MCF 10A (cell line): Measurements from ENCODE around the gene TOMM70. TPM values are rescaled to one million over a fixed set of nuclear protein-coding genes. Genes with fewer than 3 reads are reported as not detected.

Experiments
- BruUV-seq: library from RNA; stranded (reverse); fragments of 400-500 nt; replicated peaks from 2 replicates; lab custom pipeline; 2021; lab: Mats Ljungman, UMichigan
- CTCF ChIA-PET: fragments of 300-600 bp; sonication (Branson Sonifier 250); formaldehyde crosslinking; extraction: SDS; loops from one replicate; lab custom pipeline; 2021; ENCODE audit warnings: antibody characterized with exemption, inconsistent platforms; lab: Yijun Ruan, JAX
- POLR2A ChIA-PET: fragments of 300-600, 350-650 bp; sonication (Branson Sonifier 250); formaldehyde crosslinking; extraction: SDS; loops from one replicate; lab custom pipeline; 2020; ENCODE audit warnings: antibody characterized with exemption, inconsistent platforms; lab: Yijun Ruan, JAX
- DNase-seq: peaks from one replicate; pipeline ENCODE4 v3.0.0-alpha.2; 2018; ENCODE audit not compliant: unreplicated experiment
- H3K27ac Mint-ChIP-seq: one replicate; pipeline ENCODE4 v1.8.0; 2022; ENCODE audit warnings: mild to moderate bottlenecking, low read depth, mixed read lengths; ENCODE audit not compliant: unreplicated experiment
- H3K27me3 Mint-ChIP-seq: one replicate; pipeline ENCODE4 v1.8.0; 2022; ENCODE audit warnings: mixed read lengths; ENCODE audit not compliant: insufficient read depth, unreplicated experiment
- H3K36me3 Mint-ChIP-seq: one replicate; pipeline ENCODE4 v1.8.0; 2022; ENCODE audit warnings: mild to moderate bottlenecking, moderate library complexity, mixed read lengths; ENCODE audit not compliant: insufficient read depth, unreplicated experiment
- H3K4me1 Mint-ChIP-seq: one replicate; pipeline ENCODE4 v1.8.0; 2022; ENCODE audit warnings: mixed read lengths; ENCODE audit not compliant: insufficient read depth, unreplicated experiment
- H3K4me3 Mint-ChIP-seq: one replicate; pipeline ENCODE4 v1.8.0; 2022; ENCODE audit warnings: mild to moderate bottlenecking, moderate library complexity, mixed read lengths; ENCODE audit not compliant: unreplicated experiment
- H3K9me3 Mint-ChIP-seq: one replicate; pipeline ENCODE4 v1.8.0; 2022; ENCODE audit warnings: mixed read lengths; ENCODE audit not compliant: unreplicated experiment
- CTCF ChIP-seq: fragments of 200-600 bp; IDR thresholded peaks from one replicate; pipeline ENCODE4 v1.8.0; 2022; ENCODE audit warnings: antibody characterized with exemption, mild to moderate bottlenecking; ENCODE audit not compliant: unreplicated experiment
- intact Hi-C: fragments of 100-400 bp; cut with micrococcal nuclease; formaldehyde crosslinking; loops from 2 replicates; pipeline ENCODE4 v1.14.1; 2022
- total RNA-seq: library from RNA; stranded (reverse); gene quantifications from 2 replicates; pipeline ENCODE4 v1.2.3, GENCODE V29; 2022

TOMM70 gene
- total RNA-seq, 1 experiment from 2014 or later: 58.2 TPM

- H3K4me1 Mint-ChIP-seq: no peaks in the 10 kb centered on the region
- H3K9me3 Mint-ChIP-seq: no peaks in the 10 kb centered on the region
- BruUV-seq: no TSS peak
- ChIA-PET POLR2A (interaction anchor here (1.3 kb wide), 1 partner anchor 17 kb away, joined by 5 read pairs; the partner anchor contains the start of gene LNP1), CTCF (no interaction called here)
- no peak overlapping the region for H3K27ac Mint-ChIP-seq
- no peak for DNase-seq
- no peak for TF ChIP-seq CTCF
- no peak overlapping the region for H3K4me3 Mint-ChIP-seq
- intact Hi-C loops: no loop called here
- no peaks in the 10 kb centered on the region for H3K36me3 Mint-ChIP-seq
- no peaks in the 10 kb centered on the region for H3K27me3 Mint-ChIP-seq
Observed at GRCh38 chr3:100419406-100419805, 18.5 kb upstream of the TOMM70 start.

GRCh38 chr3:100416863-100417262, 16.0 kb upstream of the TOMM70 start:
- DNase-seq: no peak
- intact Hi-C loops: no loop called here
- Mint-ChIP-seq H3K27me3 (no peaks in the 10 kb centered on the region), H3K36me3 (no peaks in the 10 kb centered on the region), H3K9me3 (no peaks in the 10 kb centered on the region), H3K4me1 (no peaks in the 10 kb centered on the region), H3K4me3 (no peak overlapping the region), H3K27ac (no peak overlapping the region)
- ChIA-PET CTCF (no interaction called here), POLR2A (no interaction called here)
- no TSS peak for BruUV-seq
- TF ChIP-seq CTCF: no peak

- Mint-ChIP-seq H3K36me3 (no peaks in the 10 kb centered on the region), H3K27me3 (no peaks in the 10 kb centered on the region), H3K27ac (no peak overlapping the region), H3K9me3 (no peaks in the 10 kb centered on the region), H3K4me1 (no peaks in the 10 kb centered on the region), H3K4me3 (no peak overlapping the region)
- ChIA-PET CTCF (no interaction called here), POLR2A (no interaction called here)
- BruUV-seq: no TSS peak
- DNase-seq: no peak
- TF ChIP-seq CTCF: no peak
- intact Hi-C loops: no loop called here
Observed at GRCh38 chr3:100416176-100416575, 15.3 kb upstream of the TOMM70 start.

- no peak for DNase-seq
- Mint-ChIP-seq H3K36me3 (no peaks in the 10 kb centered on the region), H3K27ac (no peak overlapping the region), H3K4me3 (no peak overlapping the region), H3K9me3 (no peaks in the 10 kb centered on the region), H3K27me3 (no peaks in the 10 kb centered on the region), H3K4me1 (no peaks in the 10 kb centered on the region)
- CTCF ChIA-PET: no interaction called here
- POLR2A ChIA-PET: no interaction called here
- intact Hi-C loops: no loop called here
- TF ChIP-seq CTCF: no peak
- BruUV-seq: no TSS peak
Observed at GRCh38 chr3:100413613-100414012, 12.7 kb upstream of the TOMM70 start.
